Keratinocyte (primary cell): ENCODE results near the gene GNG2. TPM values are rescaled to one million over a fixed set of nuclear protein-coding genes. Genes with fewer than 3 reads are reported as not detected.

Experiments
- DNase-seq: peaks from one replicate; pipeline ENCODE4 v3.0.0-alpha.2; 2011; ENCODE audit warnings: low read depth, missing footprints, low spot score
- FAIRE-seq: peaks from 2 replicates; lab custom pipeline; 2011; peaks lifted over from hg19 to GRCh38; lab: Jason Lieb, UNC
- H2AFZ ChIP-seq: 2 replicates; pipeline ENCODE4 v1.6.0; 2012; ENCODE audit warnings: low read length, control low read depth, inconsistent platforms; ENCODE audit not compliant: control insufficient read depth
- H3K27ac ChIP-seq: 2 replicates; pipeline ENCODE4 v1.5.1; 2011; ENCODE audit warnings: low read length; ENCODE audit not compliant: control insufficient read depth, insufficient read depth
- H3K27me3 ChIP-seq: 3 replicates; pipeline ENCODE4 v1.6.0; 2011; ENCODE audit warnings: low read length; ENCODE audit not compliant: control insufficient read depth, insufficient read depth; ENCODE audit errors: extremely low read depth
- H3K36me3 ChIP-seq, 2 experiments: 2 replicates in 1 of 2; 3 replicates in 1 of 2; pipeline ENCODE4 v1.5.1; 2011; ENCODE audit warnings: low read length in 2 of 2, mild to moderate bottlenecking in 1 of 2; ENCODE audit not compliant: control insufficient read depth in 2 of 2, insufficient read depth in 2 of 2; ENCODE audit errors: extremely low read depth in 1 of 2
- H3K4me1 ChIP-seq: 3 replicates; pipeline ENCODE4 v1.5.1; 2011; ENCODE audit warnings: low read length; ENCODE audit not compliant: control insufficient read depth, insufficient read depth; ENCODE audit errors: extremely low read depth
- H3K4me2 ChIP-seq: 3 replicates; pipeline ENCODE4 v1.6.0; 2011; ENCODE audit warnings: low read depth, low read length; ENCODE audit not compliant: control insufficient read depth, insufficient read depth; ENCODE audit errors: extremely low read depth
- H3K4me3 ChIP-seq, 3 experiments: fragments of 200-600 bp in 1 of 3; sonication (generic) in 1 of 3; 2 replicates in 2 of 3; 3 replicates in 1 of 3; pipeline ENCODE4 v1.5.1; 2011 to 2016; ENCODE audit warnings: low read length in 3 of 3, mild to moderate bottlenecking in 3 of 3, control low read depth in 2 of 3, inconsistent platforms in 1 of 3, low read depth in 1 of 3, mixed read lengths in 1 of 3, mixed run types in 1 of 3, moderate library complexity in 1 of 3; ENCODE audit not compliant: control insufficient read depth in 2 of 3, insufficient read depth in 2 of 3; ENCODE audit errors: extremely low read depth in 1 of 3
- H3K79me2 ChIP-seq: 2 replicates; pipeline ENCODE4 v1.6.0; 2012; ENCODE audit warnings: low read length; ENCODE audit not compliant: control insufficient read depth, insufficient read depth
- H3K9ac ChIP-seq: 3 replicates; pipeline ENCODE4 v1.6.0; 2011; ENCODE audit warnings: low read length; ENCODE audit not compliant: control insufficient read depth, insufficient read depth; ENCODE audit errors: extremely low read depth
- H3K9me1 ChIP-seq: 3 replicates; pipeline ENCODE4 v1.6.0; 2011; ENCODE audit warnings: low read length; ENCODE audit not compliant: control insufficient read depth, insufficient read depth; ENCODE audit errors: extremely low read depth
- H3K9me3 ChIP-seq: 2 replicates; pipeline ENCODE4 v1.5.1; 2012; ENCODE audit warnings: low read depth, low read length; ENCODE audit not compliant: control insufficient read depth
- H4K20me1 ChIP-seq: 3 replicates; pipeline ENCODE4 v1.6.0; 2011; ENCODE audit warnings: low read length; ENCODE audit not compliant: control insufficient read depth, insufficient read depth; ENCODE audit errors: extremely low read depth
- EZH2 ChIP-seq: IDR thresholded peaks from one replicate; pipeline ENCODE4 v1.6.1; 2012; ENCODE audit warnings: inconsistent platforms, mild to moderate bottlenecking, low read length, moderate library complexity
- dilution Hi-C: fragments of 300-500 bp; cut with MboI; formaldehyde crosslinking; loops from one replicate; pipeline ENCODE4 v1.7.0; 2020; ENCODE audit warnings: low sequenced_read_pairs; ENCODE audit not compliant: extremely low pct_ligation_motif_present
- polyA plus RNA-seq, 5 experiments: library from polyadenylated mRNA; depleted of rRNA in 3 of 5; stranded (reverse) in 3 of 5; stranded (forward) in 1 of 5; unstranded in 1 of 5; fragments of >200 nt; gene quantifications; 1 replicate in 1 of 5; 2 replicates in 3 of 5; 3 replicates in 1 of 5; pipeline versions ENCODE4 v1.2.1 to v1.2.3, GENCODE V29; 2011 to 2012; ENCODE audit warnings: missing spikeins in 2 of 5, low read depth in 1 of 5, low replicate concordance in 1 of 5
- TF ChIP-seq, protein P1 (sequence below), 3 experiments: IDR thresholded peaks in 1 of 3; conservative IDR thresholded peaks in 1 of 3; optimal IDR thresholded peaks in 1 of 3; 2 replicates in 2 of 3; 3 replicates in 1 of 3; pipeline versions ENCODE3 to v1.5.1; 2011; ENCODE audit warnings: low read length in 3 of 3, mild to moderate bottlenecking in 3 of 3, moderate library complexity in 2 of 3, control low read depth in 1 of 3, inconsistent platforms in 1 of 3; ENCODE audit not compliant: insufficient read depth in 2 of 3; ENCODE audit errors: extremely low read depth in 1 of 3

The GNG2 gene
- polyA plus RNA-seq, 1 donor (not counting 4 experiments of a cell fraction or from before 2014, with no cell fraction given) = 0.28 TPM

DNA sequence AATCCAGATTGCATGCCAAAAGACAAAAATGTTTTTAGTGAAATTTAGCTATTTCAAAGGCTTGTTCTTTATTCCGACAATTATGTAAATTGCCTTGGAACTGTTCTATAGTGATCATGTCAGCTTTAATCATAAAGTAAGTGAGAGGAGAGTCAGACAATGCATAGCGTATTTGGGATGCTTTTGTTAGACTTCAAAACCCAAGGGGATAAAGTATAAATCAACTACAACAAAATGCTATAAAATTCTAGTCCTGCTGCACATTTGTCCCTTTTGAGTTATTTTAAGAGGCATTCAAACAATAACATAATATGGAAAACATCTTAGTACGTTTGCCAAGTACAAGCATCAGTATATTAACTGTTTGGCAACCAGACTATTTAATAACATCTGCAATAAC lies 140.3 kb downstream of the GNG2 start:
- no peaks in the 10 kb centered on the region for H3K9me1 ChIP-seq
- TF ChIP-seq, protein P1, sequence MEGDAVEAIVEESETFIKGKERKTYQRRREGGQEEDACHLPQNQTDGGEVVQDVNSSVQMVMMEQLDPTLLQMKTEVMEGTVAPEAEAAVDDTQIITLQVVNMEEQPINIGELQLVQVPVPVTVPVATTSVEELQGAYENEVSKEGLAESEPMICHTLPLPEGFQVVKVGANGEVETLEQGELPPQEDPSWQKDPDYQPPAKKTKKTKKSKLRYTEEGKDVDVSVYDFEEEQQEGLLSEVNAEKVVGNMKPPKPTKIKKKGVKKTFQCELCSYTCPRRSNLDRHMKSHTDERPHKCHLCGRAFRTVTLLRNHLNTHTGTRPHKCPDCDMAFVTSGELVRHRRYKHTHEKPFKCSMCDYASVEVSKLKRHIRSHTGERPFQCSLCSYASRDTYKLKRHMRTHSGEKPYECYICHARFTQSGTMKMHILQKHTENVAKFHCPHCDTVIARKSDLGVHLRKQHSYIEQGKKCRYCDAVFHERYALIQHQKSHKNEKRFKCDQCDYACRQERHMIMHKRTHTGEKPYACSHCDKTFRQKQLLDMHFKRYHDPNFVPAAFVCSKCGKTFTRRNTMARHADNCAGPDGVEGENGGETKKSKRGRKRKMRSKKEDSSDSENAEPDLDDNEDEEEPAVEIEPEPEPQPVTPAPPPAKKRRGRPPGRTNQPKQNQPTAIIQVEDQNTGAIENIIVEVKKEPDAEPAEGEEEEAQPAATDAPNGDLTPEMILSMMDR (optimal IDR thresholded peaks at IDR 0.05 in 1 of 3, IDR thresholded peaks at IDR 0.05 in 1 of 3, conservative IDR thresholded peaks at IDR 0.05 in 1 of 3; ENCODE audit: extremely low read depth in 1 of 3, insufficient read depth in 2 of 3, low read length in 3 of 3) = no peak
- no peak for TF ChIP-seq EZH2
- DNase-seq (no peak), FAIRE-seq (no peak)
- no peaks in the 10 kb centered on the region for H4K20me1 ChIP-seq
- no peaks in the 10 kb centered on the region for H3K4me1 ChIP-seq
- H3K27me3 ChIP-seq = no peaks in the 10 kb centered on the region
- no peak overlapping the region for H3K27ac ChIP-seq
- H3K9me3 ChIP-seq = no peaks in the 10 kb centered on the region
- no peak overlapping the region for H3K4me2 ChIP-seq
- no peak overlapping the region for H3K4me3 ChIP-seq
- dilution Hi-C loops = no loop called here
- H3K36me3 ChIP-seq = peaks cover 15 to 26% of the 10 kb centered on the region in 2 experiments
- H2AFZ ChIP-seq = no peak overlapping the region
- H3K9ac ChIP-seq = no peak overlapping the region
- H3K79me2 ChIP-seq = peaks cover 8% of the 10 kb centered on the region

DNA sequence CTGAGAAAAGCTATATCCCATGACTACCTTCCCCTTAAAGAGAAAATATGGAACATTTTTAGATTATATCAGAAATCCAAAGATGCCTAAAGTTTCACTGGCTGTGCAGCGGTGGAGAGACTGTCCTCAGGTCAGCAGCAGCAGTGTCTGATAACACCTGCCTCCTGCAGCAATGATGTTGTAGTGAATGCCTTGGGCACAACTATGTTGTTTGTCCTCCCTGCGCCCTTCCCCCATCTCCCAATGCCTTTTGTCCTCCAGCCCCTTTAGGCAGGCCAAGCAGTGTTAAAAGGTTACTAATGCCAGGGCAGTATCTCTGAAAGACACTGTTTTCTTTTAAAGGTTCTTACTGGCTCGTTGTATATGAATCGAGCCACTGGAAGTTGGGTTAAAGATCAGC lies 142.1 kb downstream of the GNG2 start:
- no peak for DNase-seq
- no peak overlapping the region for H3K4me3 ChIP-seq
- H3K9ac ChIP-seq = no peak overlapping the region
- H3K27me3 ChIP-seq = no peaks in the 10 kb centered on the region
- FAIRE-seq = no peak
- TF ChIP-seq, protein P1 (optimal IDR thresholded peaks at IDR 0.05 in 1 of 3, IDR thresholded peaks at IDR 0.05 in 1 of 3, conservative IDR thresholded peaks at IDR 0.05 in 1 of 3; ENCODE audit: extremely low read depth in 1 of 3, insufficient read depth in 2 of 3, low read length in 3 of 3) = no peak
- no peak for TF ChIP-seq EZH2
- no peak overlapping the region for H3K27ac ChIP-seq
- H4K20me1 ChIP-seq = no peaks in the 10 kb centered on the region
- no peaks in the 10 kb centered on the region for H3K9me3 ChIP-seq
- dilution Hi-C loops = no loop called here
- no peaks in the 10 kb centered on the region for H3K4me1 ChIP-seq
- H3K9me1 ChIP-seq = no peaks in the 10 kb centered on the region
- H3K4me2 ChIP-seq = no peak overlapping the region
- no peak overlapping the region for H2AFZ ChIP-seq
- peaks cover 15 to 21% of the 10 kb centered on the region in 2 experiments for H3K36me3 ChIP-seq
- H3K79me2 ChIP-seq = no peaks in the 10 kb centered on the region
